ENCODE measurements around the gene KNDC1.

The KNDC1 gene

GRCh38 chr10:133253361-133253955 is 93.4 kb downstream of the KNDC1 start:
- H3K9ac ChIP-seq (ENCODE audit: low read depth in 1 of 2, low read length in 2 of 2), result no peak overlapping the region
- H3K27ac ChIP-seq (ENCODE audit: low read depth, low read length), result no peak overlapping the region
- no peaks in the 10 kb centered on the region for H3K36me3 ChIP-seq (ENCODE audit: control insufficient read depth in 1 of 2, insufficient read depth in 2 of 2, low read length in 2 of 2)
- H3K27me3 ChIP-seq (ENCODE audit: control insufficient read depth in 1 of 2, insufficient read depth in 2 of 2, low read length in 2 of 2), result peaks cover 0 to 6% of the 10 kb centered on the region in 2 donors
- H3K4me3 ChIP-seq (ENCODE audit: low read depth in 1 of 2, low read length in 2 of 2), result no peak overlapping the region
- H3K4me1 ChIP-seq (ENCODE audit: control insufficient read depth in 1 of 2, insufficient read depth in 2 of 2, low read length in 2 of 2), result peaks cover 10 to 15% of the 10 kb centered on the region in 2 donors
- H3K9me3 ChIP-seq (ENCODE audit: control insufficient read depth in 1 of 2, low read length in 2 of 2), result no peaks in the 10 kb centered on the region

- H3K9ac ChIP-seq (ENCODE audit: low read depth in 1 of 2, low read length in 2 of 2), result no peak overlapping the region
- H3K4me3 ChIP-seq (ENCODE audit: low read depth in 1 of 2, low read length in 2 of 2), result no peak overlapping the region
- peaks cover 0 to 2% of the 10 kb centered on the region in 2 donors for H3K27me3 ChIP-seq (ENCODE audit: control insufficient read depth in 1 of 2, insufficient read depth in 2 of 2, low read length in 2 of 2)
- no peak overlapping the region for H3K27ac ChIP-seq (ENCODE audit: low read depth, low read length)
- no peaks in the 10 kb centered on the region for H3K9me3 ChIP-seq (ENCODE audit: control insufficient read depth in 1 of 2, low read length in 2 of 2)
- peaks cover 21 to 25% of the 10 kb centered on the region in 2 donors for H3K4me1 ChIP-seq (ENCODE audit: control insufficient read depth in 1 of 2, insufficient read depth in 2 of 2, low read length in 2 of 2)
- no peaks in the 10 kb centered on the region for H3K36me3 ChIP-seq (ENCODE audit: control insufficient read depth in 1 of 2, insufficient read depth in 2 of 2, low read length in 2 of 2)
Measured at GRCh38 chr10:133254421-133255120, 94.6 kb downstream of the KNDC1 start.

DNA sequence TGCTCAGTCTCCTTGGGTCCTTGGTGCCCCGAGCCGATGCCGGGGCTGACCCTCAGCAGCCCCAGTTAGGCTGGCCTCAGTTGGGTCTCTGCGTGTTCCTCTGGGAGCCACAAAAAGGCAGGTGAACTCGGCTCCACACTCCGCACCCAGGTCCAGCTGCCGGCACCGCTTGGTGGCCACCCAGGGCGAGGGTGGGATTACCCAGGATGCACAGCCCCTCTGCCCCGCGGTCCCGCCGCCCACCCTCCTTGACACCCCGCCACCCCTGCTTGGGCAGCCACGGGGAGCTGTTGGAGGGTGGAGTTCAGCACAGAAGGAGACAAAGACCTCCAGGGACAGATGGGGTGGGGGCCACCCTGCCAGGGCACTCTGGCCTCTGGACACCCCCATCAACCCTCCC is 95.3 kb downstream of the KNDC1 start:
- Histone ChIP-seq H3K27ac (ENCODE audit: low read depth, low read length) (no peak overlapping the region), H3K4me1 (ENCODE audit: control insufficient read depth in 1 of 2, insufficient read depth in 2 of 2, low read length in 2 of 2) (peaks cover 26 to 32% of the 10 kb centered on the region in 2 donors), H3K4me3 (ENCODE audit: low read depth in 1 of 2, low read length in 2 of 2) (no peak overlapping the region), H3K36me3 (ENCODE audit: control insufficient read depth in 1 of 2, insufficient read depth in 2 of 2, low read length in 2 of 2) (no peaks in the 10 kb centered on the region), H3K9ac (ENCODE audit: low read depth in 1 of 2, low read length in 2 of 2) (no peak overlapping the region), H3K27me3 (ENCODE audit: control insufficient read depth in 1 of 2, insufficient read depth in 2 of 2, low read length in 2 of 2) (no peaks in the 10 kb centered on the region), H3K9me3 (ENCODE audit: control insufficient read depth in 1 of 2, low read length in 2 of 2) (no peaks in the 10 kb centered on the region)

- peaks cover 31 to 48% of the 10 kb centered on the region in 2 donors for H3K4me1 ChIP-seq (ENCODE audit: control insufficient read depth in 1 of 2, insufficient read depth in 2 of 2, low read length in 2 of 2)
- no peak overlapping the region for H3K27ac ChIP-seq (ENCODE audit: low read depth, low read length)
- no peaks in the 10 kb centered on the region for H3K36me3 ChIP-seq (ENCODE audit: control insufficient read depth in 1 of 2, insufficient read depth in 2 of 2, low read length in 2 of 2)
- H3K9ac ChIP-seq (ENCODE audit: low read depth in 1 of 2, low read length in 2 of 2), result peak overlapping the region; percentile 25 to 32
- H3K9me3 ChIP-seq (ENCODE audit: control insufficient read depth in 1 of 2, low read length in 2 of 2), result no peaks in the 10 kb centered on the region
- H3K27me3 ChIP-seq (ENCODE audit: control insufficient read depth in 1 of 2, insufficient read depth in 2 of 2, low read length in 2 of 2), result no peaks in the 10 kb centered on the region
- H3K4me3 ChIP-seq (ENCODE audit: low read depth in 1 of 2, low read length in 2 of 2), result peak overlapping the region; percentile 43 to 55
Measured at GRCh38 chr10:133257489-133258065, 97.6 kb downstream of the KNDC1 start.

DNA sequence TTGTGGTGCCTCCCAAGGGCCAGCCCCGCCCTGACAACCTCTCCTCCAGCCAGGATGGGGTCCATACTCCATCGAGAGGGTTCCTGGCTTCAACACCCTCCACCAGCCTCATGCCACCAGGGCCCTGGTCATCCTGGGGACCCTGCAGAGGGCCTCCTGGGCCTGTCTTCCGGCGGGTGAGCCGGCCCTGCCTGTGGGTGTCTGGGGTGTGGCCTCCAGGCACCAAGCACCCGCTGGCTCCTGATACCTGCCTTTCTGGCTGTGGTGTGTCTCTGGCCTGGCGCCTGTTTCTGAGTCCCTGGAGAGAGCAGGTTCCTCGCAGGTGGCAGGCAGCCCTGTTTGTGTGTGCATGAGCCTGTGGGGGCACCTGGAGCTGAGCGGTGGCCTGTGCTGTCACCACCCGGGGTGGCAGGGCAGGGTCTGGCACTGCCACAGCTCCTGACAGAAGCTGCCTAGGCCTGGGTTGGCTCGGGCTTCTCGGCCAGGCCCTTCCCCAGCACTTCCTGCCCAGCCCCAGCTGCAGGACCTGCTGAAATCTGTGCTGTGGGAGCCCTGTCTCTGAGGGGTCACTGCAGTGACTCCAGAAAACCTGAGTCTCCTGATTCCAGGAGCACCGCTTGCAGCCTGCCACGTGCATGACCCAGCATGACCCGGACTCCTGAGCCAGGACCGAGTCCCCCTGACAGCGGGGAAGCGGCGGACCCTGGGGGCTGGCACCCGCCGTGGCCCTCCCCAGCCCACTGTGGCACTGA is 98.2 kb downstream of the KNDC1 start:
- peaks cover 38 to 54% of the 10 kb centered on the region in 2 donors for H3K4me1 ChIP-seq (ENCODE audit: control insufficient read depth in 1 of 2, insufficient read depth in 2 of 2, low read length in 2 of 2)
- peak overlapping the region; percentile 20 for H3K27ac ChIP-seq (ENCODE audit: low read depth, low read length)
- peak overlapping the region; percentile 32 for H3K9ac ChIP-seq (ENCODE audit: low read depth in 1 of 2, low read length in 2 of 2)

GRCh38 chr10:133258818-133259601 is 99.0 kb downstream of the KNDC1 start:
- Histone ChIP-seq H3K9ac (ENCODE audit: low read depth in 1 of 2, low read length in 2 of 2) (no peak overlapping the region), H3K4me1 (ENCODE audit: control insufficient read depth in 1 of 2, insufficient read depth in 2 of 2, low read length in 2 of 2) (peaks cover 39 to 54% of the 10 kb centered on the region in 2 donors), H3K27ac (ENCODE audit: low read depth, low read length) (no peak overlapping the region)

More for the DNA sequence above, 98.2 kb downstream of the KNDC1 start:
- Histone ChIP-seq H3K9me3 (ENCODE audit: control insufficient read depth in 1 of 2, low read length in 2 of 2) (no peaks in the 10 kb centered on the region), H3K27me3 (ENCODE audit: control insufficient read depth in 1 of 2, insufficient read depth in 2 of 2, low read length in 2 of 2) (peaks cover 0 to 5% of the 10 kb centered on the region in 2 donors), H3K36me3 (ENCODE audit: control insufficient read depth in 1 of 2, insufficient read depth in 2 of 2, low read length in 2 of 2) (no peaks in the 10 kb centered on the region), H3K4me3 (ENCODE audit: low read depth in 1 of 2, low read length in 2 of 2) (peak overlapping the region; percentile 43 to 55)

GRCh38 chr10:133259602-133259989 is 99.6 kb downstream of the KNDC1 start:
- H3K4me3 ChIP-seq (ENCODE audit: low read depth in 1 of 2, low read length in 2 of 2), result no peak overlapping the region
- H3K4me1 ChIP-seq (ENCODE audit: control insufficient read depth in 1 of 2, insufficient read depth in 2 of 2, low read length in 2 of 2), result peaks cover 43 to 60% of the 10 kb centered on the region in 2 donors

More at GRCh38 chr10:133258818-133259601, 99.0 kb downstream of the KNDC1 start:
- no peak overlapping the region for H3K4me3 ChIP-seq (ENCODE audit: low read depth in 1 of 2, low read length in 2 of 2)
- H3K9me3 ChIP-seq (ENCODE audit: control insufficient read depth in 1 of 2, low read length in 2 of 2), result no peaks in the 10 kb centered on the region
- no peaks in the 10 kb centered on the region for H3K36me3 ChIP-seq (ENCODE audit: control insufficient read depth in 1 of 2, insufficient read depth in 2 of 2, low read length in 2 of 2)
- peaks cover 0 to 5% of the 10 kb centered on the region in 2 donors for H3K27me3 ChIP-seq (ENCODE audit: control insufficient read depth in 1 of 2, insufficient read depth in 2 of 2, low read length in 2 of 2)

DNA sequence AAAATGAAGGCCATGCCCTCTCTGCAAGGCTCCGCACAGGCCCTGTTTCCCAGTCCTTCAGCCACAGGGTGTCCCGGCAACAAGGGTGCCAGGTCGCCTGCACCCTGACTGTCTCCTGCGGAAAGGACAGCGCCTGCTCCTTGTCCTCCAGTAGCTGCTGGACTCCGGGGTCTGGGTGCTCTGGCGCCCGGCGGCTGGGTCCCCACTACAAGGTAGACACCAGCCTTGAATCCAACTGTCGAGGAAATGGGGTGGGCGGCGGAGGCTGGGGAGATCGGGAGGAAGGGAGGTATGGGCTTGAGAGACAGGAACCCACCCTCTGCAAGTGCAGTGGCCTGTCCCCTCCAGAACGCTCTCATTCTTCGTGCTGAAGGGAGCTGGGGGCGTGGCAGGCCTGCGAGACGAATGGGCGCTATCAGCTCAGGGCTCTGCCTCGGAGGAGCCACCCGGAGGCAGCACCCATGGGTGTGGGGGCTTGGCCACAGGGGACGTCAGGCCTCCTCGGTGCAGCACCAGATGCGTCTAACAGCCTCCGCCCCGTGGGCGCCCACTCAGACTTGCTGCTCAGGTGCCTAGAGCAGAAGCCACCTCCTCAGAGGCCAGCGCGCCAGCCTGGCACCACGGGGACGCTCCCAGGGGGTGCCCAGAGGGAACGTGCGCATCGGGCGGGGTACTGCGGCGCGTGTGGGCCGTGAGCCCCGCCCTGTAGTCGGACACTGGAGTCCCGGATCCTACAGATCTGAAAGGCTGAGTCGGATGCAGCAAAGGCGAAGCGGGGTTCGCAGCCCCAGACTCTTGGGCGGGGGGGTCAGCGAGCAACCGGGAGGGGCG is 101.1 kb downstream of the KNDC1 start:
- Histone ChIP-seq H3K27ac (ENCODE audit: low read depth, low read length) (peak overlapping the region; percentile 70), H3K4me3 (ENCODE audit: low read depth in 1 of 2, low read length in 2 of 2) (peak overlapping the region; percentile 62 to 71), H3K27me3 (ENCODE audit: control insufficient read depth in 1 of 2, insufficient read depth in 2 of 2, low read length in 2 of 2) (peaks cover 0 to 5% of the 10 kb centered on the region in 2 donors), H3K9ac (ENCODE audit: low read depth in 1 of 2, low read length in 2 of 2) (peak overlapping the region; percentile 43 to 69), H3K36me3 (ENCODE audit: control insufficient read depth in 1 of 2, insufficient read depth in 2 of 2, low read length in 2 of 2) (no peaks in the 10 kb centered on the region), H3K9me3 (ENCODE audit: control insufficient read depth in 1 of 2, low read length in 2 of 2) (no peaks in the 10 kb centered on the region), H3K4me1 (ENCODE audit: control insufficient read depth in 1 of 2, insufficient read depth in 2 of 2, low read length in 2 of 2) (peaks cover 43 to 70% of the 10 kb centered on the region in 2 donors)

More at GRCh38 chr10:133259602-133259989, 99.6 kb downstream of the KNDC1 start:
- Histone ChIP-seq H3K27me3 (ENCODE audit: control insufficient read depth in 1 of 2, insufficient read depth in 2 of 2, low read length in 2 of 2) (peaks cover 0 to 5% of the 10 kb centered on the region in 2 donors), H3K27ac (ENCODE audit: low read depth, low read length) (no peak overlapping the region), H3K9me3 (ENCODE audit: control insufficient read depth in 1 of 2, low read length in 2 of 2) (no peaks in the 10 kb centered on the region), H3K9ac (ENCODE audit: low read depth in 1 of 2, low read length in 2 of 2) (no peak overlapping the region), H3K36me3 (ENCODE audit: control insufficient read depth in 1 of 2, insufficient read depth in 2 of 2, low read length in 2 of 2) (no peaks in the 10 kb centered on the region)
